HepG2 (cell line): ENCODE data around the gene CYP4V2. TPM values are rescaled to one million over a fixed set of nuclear protein-coding genes. Genes with fewer than 3 reads are reported as not detected.

Experiments
- CREB1 ChIP-seq, 2 experiments: fragments of 450-650 bp in 1 of 2; IDR thresholded peaks; 2 replicates each; pipeline ENCODE4 v1.6.1; 2016 to 2017; ENCODE audit warnings: control low read depth in 1 of 2, mild to moderate bottlenecking in 1 of 2, missing compliant biosample characterization in 1 of 2, missing genetic modification characterization in 1 of 2
- ERF ChIP-seq: IDR thresholded peaks from 2 replicates; pipeline ENCODE4 v1.6.1; 2018; ENCODE audit warnings: missing biosample characterization, missing genetic modification reagents
- MAZ ChIP-seq, 2 experiments: sonication (generic) in 1 of 2; formaldehyde crosslinking in 1 of 2; IDR thresholded peaks; 2 replicates each; pipeline versions ENCODE4 v1.5.0 to v1.6.1; 2012 to 2020; ENCODE audit warnings: low read depth in 2 of 2, mild to moderate bottlenecking in 2 of 2, borderline replicate concordance in 1 of 2, improper control_type of control experiment in 1 of 2, low read length in 1 of 2, missing genetic modification reagents in 1 of 2, moderate library complexity in 1 of 2
- MTERF4 ChIP-seq: sonication (generic); formaldehyde crosslinking; IDR thresholded peaks from 2 replicates; pipeline ENCODE4 v1.8.0; 2023; ENCODE audit warnings: mild to moderate bottlenecking, missing genetic modification reagents
- PCBP2 ChIP-seq: fragments of 200-400 bp; formaldehyde crosslinking; optimal IDR thresholded peaks from 2 replicates; pipeline ENCODE3; 2018; ENCODE audit warnings: low read length, low read depth; ENCODE audit not compliant: poor library complexity, severe bottlenecking
- PPARG ChIP-seq: conservative IDR thresholded peaks from 2 replicates; pipeline ENCODE4 v1.6.1; 2016; ENCODE audit warnings: missing biosample characterization, missing genetic modification reagents
- RFX3 ChIP-seq: IDR thresholded peaks from 2 replicates; pipeline ENCODE4 v1.6.1; 2016; ENCODE audit warnings: missing biosample characterization, missing genetic modification reagents
- SNAI1 ChIP-seq: sonication (generic); formaldehyde crosslinking; IDR thresholded peaks from 2 replicates; pipeline ENCODE4 v1.5.0; 2020; ENCODE audit warnings: mild to moderate bottlenecking, missing genetic modification reagents, borderline replicate concordance
- TBX2 ChIP-seq: sonication (generic); formaldehyde crosslinking; IDR thresholded peaks from 2 replicates; pipeline ENCODE4 v1.5.0; 2020; ENCODE audit warnings: missing genetic modification reagents, mild to moderate bottlenecking, borderline replicate concordance
- USF2 ChIP-seq, 2 experiments: sonication (generic) in 1 of 2; formaldehyde crosslinking in 1 of 2; IDR thresholded peaks; 2 replicates each; pipeline versions ENCODE4 v1.5.1 to v1.6.1; 2011 to 2020; ENCODE audit warnings: borderline replicate concordance in 1 of 2, low read depth in 1 of 2, low read length in 1 of 2, mild to moderate bottlenecking in 1 of 2, missing genetic modification reagents in 1 of 2, moderate library complexity in 1 of 2
- ZFP82 ChIP-seq: sonication (generic); formaldehyde crosslinking; IDR thresholded peaks from 2 replicates; pipeline ENCODE4 v1.5.1; 2020; ENCODE audit warnings: mild to moderate bottlenecking, missing genetic modification reagents, borderline replicate concordance
- ZNF432 ChIP-seq: sonication (generic); formaldehyde crosslinking; IDR thresholded peaks from 2 replicates; pipeline ENCODE4 v1.5.0; 2020; ENCODE audit warnings: missing genetic modification reagents, mild to moderate bottlenecking, borderline replicate concordance
- ZNF646 ChIP-seq: sonication (generic); formaldehyde crosslinking; IDR thresholded peaks from 2 replicates; pipeline ENCODE4 v1.9.0; 2021; ENCODE audit warnings: mild to moderate bottlenecking, missing genetic modification reagents
- ZNF660 ChIP-seq: sonication (generic); formaldehyde crosslinking; IDR thresholded peaks from 2 replicates; pipeline ENCODE4 v1.5.1; 2020; ENCODE audit warnings: mild to moderate bottlenecking, low read depth, missing genetic modification reagents, borderline replicate concordance
- polyA plus RNA-seq, 8 experiments: library from polyadenylated mRNA; depleted of rRNA in 3 of 8; stranded (reverse) in 7 of 8; unstranded in 1 of 8; fragments of >200 nt; fragmentation: Illumina TruSeq in 4 of 8; extraction: Trizol in 4 of 8; gene quantifications; 2 replicates each; pipeline versions ENCODE4 v1.2.1 to v1.2.3, GENCODE V29; 2011 to 2016; ENCODE audit warnings: low read depth in 4 of 8, missing spikeins in 1 of 8, mixed read lengths in 1 of 8; ENCODE audit not compliant: insufficient read depth in 1 of 8
- total RNA-seq, 5 experiments: library from RNA; depleted of rRNA; stranded (reverse); fragments of >200 nt; fragmentation: Illumina TruSeq; extraction: Trizol; gene quantifications; 2 replicates each; pipeline ENCODE4 v1.2.3, GENCODE V29; 2016; ENCODE audit warnings: low read depth in 1 of 5

CYP4V2 gene
- total and polyA plus RNA-seq, 2 of the 13 experiments (the other 11 are each of a cell fraction or from before 2014, with no cell fraction given): 4.7 to 7.2 TPM

GRCh38 chr4:186191200-186192065 lies at the start of gene CYP4V2 (continued):
- TF ChIP-seq ERF: 0 out of 2 replicates have a peak, but pooled peaks have one; percentile 39
- TF ChIP-seq SNAI1: peak; percentile 94
- TF ChIP-seq TBX2 (CRISPR knock-in tag): peak; percentile 72
- TF ChIP-seq ZNF660 (CRISPR knock-in tag): no peak
- TF ChIP-seq USF2 (IDR thresholded peaks at IDR 0.05; ENCODE audit: low read depth, low read length): no peak
- TF ChIP-seq USF2 (CRISPR knock-in tag; IDR thresholded peaks at IDR 0.05; ENCODE audit: borderline replicate concordance): peak; percentile 67; the same call in 1 of the 2 replicates
- no peak for TF ChIP-seq ZNF646
- TF ChIP-seq RFX3 (CRISPR knock-in tag): no peak
- 0 out of 2 replicates have a peak, but pooled peaks have one; percentile 12 for TF ChIP-seq CREB1 (IDR thresholded peaks at IDR 0.05)
- no peak for TF ChIP-seq CREB1 (CRISPR knock-in tag; IDR thresholded peaks at IDR 0.05)
- TF ChIP-seq MTERF4: 0 out of 2 replicates have a peak, but pooled peaks have one; percentile 70
- TF ChIP-seq PPARG (CRISPR knock-in tag): peak; percentile 62
- TF ChIP-seq ZFP82 (CRISPR knock-in tag): no peak; the same call in 1 of the 2 replicates
- TF ChIP-seq PCBP2: no peak
- TF ChIP-seq MAZ (IDR thresholded peaks at IDR 0.05; ENCODE audit: borderline replicate concordance, low read depth, low read length): no peak
- peak; percentile 89 for TF ChIP-seq MAZ (CRISPR knock-in tag; IDR thresholded peaks at IDR 0.05; ENCODE audit: low read depth)
- no peak for TF ChIP-seq ZNF432
